GM06990 (cell line): ENCODE results near the gene RPTOR.

ENCODE experiments used
- DNase-seq: peaks from one replicate; pipeline ENCODE4 v3.0.0-alpha.2; 2011; ENCODE audit not compliant: insufficient read length; ENCODE audit errors: extremely low read depth
- H3K27me3 ChIP-seq: replicated peaks from 2 replicates; pipeline ENCODE4 v1.6.0; 2011; ENCODE audit warnings: low read length; ENCODE audit not compliant: control insufficient read depth, insufficient read depth
- H3K36me3 ChIP-seq: 2 replicates; pipeline ENCODE4 v1.5.1; 2011; ENCODE audit warnings: low read length; ENCODE audit not compliant: control insufficient read depth, insufficient read depth
- H3K4me3 ChIP-seq: replicated peaks from 2 replicates; pipeline ENCODE4 v1.5.1; 2011; ENCODE audit warnings: low read depth, mild to moderate bottlenecking, control low read depth, low read length
- TF ChIP-seq, protein P1 (sequence below): IDR thresholded peaks from 2 replicates; pipeline ENCODE4 v1.5.1; 2011; ENCODE audit warnings: low read length, control low read depth, mild to moderate bottlenecking, inconsistent platforms; ENCODE audit not compliant: insufficient read depth, poor library complexity, severe bottlenecking

The RPTOR gene

DNA sequence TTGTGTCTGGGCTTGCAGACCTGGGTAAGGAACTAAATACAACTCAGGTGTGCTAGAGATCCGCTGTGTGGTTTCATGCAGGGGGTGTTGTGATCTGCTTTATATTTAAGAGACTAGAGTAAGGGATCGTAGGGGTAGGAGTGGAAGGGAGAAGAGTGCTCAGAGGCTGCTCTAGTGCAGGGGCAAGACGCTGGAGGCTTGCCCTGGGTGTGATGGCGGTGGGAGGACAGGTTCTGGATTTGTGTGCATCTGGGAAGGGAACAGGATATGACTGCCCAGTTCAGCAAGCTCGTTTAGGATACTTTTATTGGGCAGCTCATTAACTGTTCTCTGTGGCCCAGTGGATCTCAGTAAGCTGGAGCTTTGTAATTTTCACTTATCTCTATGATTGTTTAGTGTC lies 47.6 kb downstream of the RPTOR start:
- no peaks in the 10 kb centered on the region for H3K36me3 ChIP-seq
- TF ChIP-seq, protein P1, sequence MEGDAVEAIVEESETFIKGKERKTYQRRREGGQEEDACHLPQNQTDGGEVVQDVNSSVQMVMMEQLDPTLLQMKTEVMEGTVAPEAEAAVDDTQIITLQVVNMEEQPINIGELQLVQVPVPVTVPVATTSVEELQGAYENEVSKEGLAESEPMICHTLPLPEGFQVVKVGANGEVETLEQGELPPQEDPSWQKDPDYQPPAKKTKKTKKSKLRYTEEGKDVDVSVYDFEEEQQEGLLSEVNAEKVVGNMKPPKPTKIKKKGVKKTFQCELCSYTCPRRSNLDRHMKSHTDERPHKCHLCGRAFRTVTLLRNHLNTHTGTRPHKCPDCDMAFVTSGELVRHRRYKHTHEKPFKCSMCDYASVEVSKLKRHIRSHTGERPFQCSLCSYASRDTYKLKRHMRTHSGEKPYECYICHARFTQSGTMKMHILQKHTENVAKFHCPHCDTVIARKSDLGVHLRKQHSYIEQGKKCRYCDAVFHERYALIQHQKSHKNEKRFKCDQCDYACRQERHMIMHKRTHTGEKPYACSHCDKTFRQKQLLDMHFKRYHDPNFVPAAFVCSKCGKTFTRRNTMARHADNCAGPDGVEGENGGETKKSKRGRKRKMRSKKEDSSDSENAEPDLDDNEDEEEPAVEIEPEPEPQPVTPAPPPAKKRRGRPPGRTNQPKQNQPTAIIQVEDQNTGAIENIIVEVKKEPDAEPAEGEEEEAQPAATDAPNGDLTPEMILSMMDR = no peak
- no peaks in the 10 kb centered on the region for H3K27me3 ChIP-seq
- DNase-seq = no peak
- no peak overlapping the region for H3K4me3 ChIP-seq

DNA sequence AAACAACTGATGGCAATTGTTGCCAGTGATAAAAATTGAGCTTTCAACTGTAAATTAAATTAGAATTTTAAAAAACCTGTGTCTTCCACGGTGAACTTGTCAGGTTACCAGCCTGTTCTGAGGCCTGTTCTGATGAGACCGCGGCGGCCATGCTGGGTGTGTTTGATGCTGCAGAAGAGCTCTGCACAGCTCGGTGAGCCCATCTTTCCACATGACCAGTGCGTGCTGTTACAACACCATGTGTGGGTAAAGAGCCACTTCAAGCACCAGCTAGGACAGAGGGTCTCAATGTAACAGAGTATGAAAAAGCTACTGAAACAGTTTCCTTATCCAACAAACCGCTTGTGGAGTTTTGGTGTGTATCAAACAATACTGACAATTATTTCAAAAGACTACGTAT lies 48.5 kb downstream of the RPTOR start:
- no peak overlapping the region for H3K4me3 ChIP-seq
- H3K27me3 ChIP-seq = no peaks in the 10 kb centered on the region
- DNase-seq = no peak
- TF ChIP-seq, protein P1 = no peak
- H3K36me3 ChIP-seq = no peaks in the 10 kb centered on the region

DNA sequence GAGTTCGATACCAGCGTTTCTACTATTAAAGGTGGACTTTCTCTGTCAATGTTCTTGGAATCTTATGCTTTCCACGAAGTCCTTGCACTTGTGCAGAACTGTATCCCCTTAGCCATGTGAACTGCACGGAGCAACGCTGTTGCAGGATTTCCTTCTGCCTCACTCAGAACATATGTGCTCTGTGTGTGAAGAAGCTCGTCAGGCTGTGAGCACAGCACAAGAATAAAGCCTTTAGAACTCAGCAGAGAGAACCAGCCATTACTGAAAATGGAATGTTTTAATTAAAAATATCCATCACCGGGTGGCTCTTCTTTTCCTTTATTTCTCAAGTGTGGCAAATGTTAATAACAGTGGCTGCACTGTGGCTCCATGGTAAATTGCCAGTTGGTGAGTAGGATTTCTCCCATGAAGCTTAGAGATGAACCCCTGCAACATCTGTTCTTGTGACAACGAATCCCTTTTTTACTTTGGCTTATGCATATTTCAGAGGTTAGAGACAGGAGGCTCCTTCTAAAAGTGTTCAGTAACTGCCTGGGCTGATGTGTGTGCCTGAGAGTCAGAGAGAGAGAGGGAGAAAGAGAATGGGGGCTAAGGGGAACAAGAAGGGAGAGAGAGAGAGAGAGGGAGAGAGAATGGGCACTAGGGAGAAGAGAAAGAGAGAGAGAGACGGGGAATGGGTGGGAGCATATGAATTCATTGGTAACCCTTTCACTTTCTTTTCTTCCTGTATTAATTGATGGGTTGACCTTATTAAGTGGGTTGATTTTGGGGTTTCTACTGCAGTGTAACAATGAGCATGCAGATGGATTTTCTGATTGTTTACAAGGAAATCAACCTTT lies 50.0 kb downstream of the RPTOR start:
- no peaks in the 10 kb centered on the region for H3K36me3 ChIP-seq
- no peaks in the 10 kb centered on the region for H3K27me3 ChIP-seq
- no peak overlapping the region for H3K4me3 ChIP-seq
- TF ChIP-seq, protein P1 = no peak
- no peak for DNase-seq

DNA sequence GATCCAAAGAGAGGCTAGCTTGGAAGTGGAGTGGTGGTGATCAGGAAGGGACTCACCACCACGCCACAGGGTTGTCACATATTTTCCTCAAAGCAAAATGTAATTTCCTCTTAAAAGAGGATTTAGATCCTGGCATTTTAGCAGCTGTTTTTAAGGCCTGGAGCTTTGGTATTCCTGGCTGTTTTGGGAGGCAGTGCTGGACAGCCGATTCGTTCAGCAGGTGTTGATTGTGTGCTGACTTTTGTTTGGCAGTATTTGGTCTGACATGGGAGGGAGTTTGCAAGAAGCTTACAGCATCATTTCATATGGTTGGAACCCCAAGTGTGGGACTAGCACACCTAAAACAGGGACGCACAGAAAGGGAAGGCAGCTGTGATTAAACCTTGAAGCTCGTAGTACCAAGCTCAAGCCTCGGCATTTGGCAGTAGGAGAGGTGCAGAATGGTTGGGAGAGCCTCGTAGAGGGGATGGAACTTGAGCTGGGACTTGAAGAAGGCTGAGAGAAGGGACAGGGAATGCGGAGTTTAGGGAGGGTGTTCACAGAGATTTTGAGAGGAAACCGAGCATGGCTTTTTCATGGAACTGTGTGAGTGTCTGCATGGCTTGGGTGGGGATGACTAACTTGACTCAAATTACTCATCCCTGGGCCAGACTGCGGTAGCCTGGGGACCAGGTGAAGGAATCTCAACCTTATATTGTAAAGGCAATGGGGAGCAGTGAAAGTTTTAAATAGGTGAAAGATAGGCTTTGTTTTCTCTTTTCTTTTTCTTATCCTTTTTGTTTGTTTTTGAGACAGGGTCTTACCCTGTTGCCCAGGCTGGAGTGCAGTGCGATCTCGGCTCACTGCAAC lies 52.3 kb downstream of the RPTOR start:
- H3K36me3 ChIP-seq = no peaks in the 10 kb centered on the region; the same call in none of the 2 replicates
- H3K27me3 ChIP-seq = no peaks in the 10 kb centered on the region
- DNase-seq = no peak
- no peak overlapping the region for H3K4me3 ChIP-seq
- TF ChIP-seq, protein P1 = no peak

DNA sequence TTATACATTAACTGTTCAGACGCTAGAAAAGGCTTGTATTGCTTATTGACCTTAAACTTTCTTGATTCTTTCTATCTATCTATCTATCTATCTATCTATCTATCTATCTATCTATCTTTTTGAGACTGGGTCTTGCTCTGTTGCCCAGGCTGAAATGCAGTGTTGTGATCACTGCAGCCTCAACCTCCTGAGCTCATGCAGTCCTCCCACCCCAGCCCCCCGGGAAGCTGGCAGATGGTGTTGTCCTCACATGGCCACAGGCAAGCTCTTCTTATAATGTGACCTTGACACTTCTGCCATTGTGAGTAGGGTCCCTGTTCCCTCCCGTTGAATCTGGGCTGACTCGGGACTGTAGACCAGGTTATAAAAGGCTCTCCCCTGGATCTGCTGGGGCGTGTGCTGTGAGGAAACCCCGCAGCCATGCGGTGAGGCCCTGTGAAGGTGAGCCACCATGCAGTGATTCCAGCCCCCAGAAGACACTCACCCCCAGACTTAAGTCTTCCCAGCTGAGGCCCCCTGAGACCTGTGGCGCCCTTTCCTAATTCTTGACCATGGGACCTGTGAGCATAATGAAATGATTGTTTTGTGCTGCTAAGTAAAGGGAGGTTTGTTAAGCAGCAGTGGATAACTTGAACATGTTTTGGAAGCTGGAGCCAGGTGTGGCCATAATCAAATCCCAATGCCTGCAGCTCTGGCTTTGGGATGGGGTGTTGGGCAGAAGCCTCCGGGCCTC lies 54.3 kb downstream of the RPTOR start:
- no peak overlapping the region for H3K4me3 ChIP-seq
- no peak for DNase-seq
- TF ChIP-seq, protein P1 = no peak
- H3K36me3 ChIP-seq = no peaks in the 10 kb centered on the region; the same call in none of the 2 replicates
- H3K27me3 ChIP-seq = no peaks in the 10 kb centered on the region
